Measurements from ENCODE around the gene MKLN1. TPM values are rescaled to one million over a fixed set of nuclear protein-coding genes. Genes with fewer than 3 reads are reported as not detected.

Gene MKLN1
- total RNA-seq, 1 experiment from 2014 or later: 61.1 TPM

DNA sequence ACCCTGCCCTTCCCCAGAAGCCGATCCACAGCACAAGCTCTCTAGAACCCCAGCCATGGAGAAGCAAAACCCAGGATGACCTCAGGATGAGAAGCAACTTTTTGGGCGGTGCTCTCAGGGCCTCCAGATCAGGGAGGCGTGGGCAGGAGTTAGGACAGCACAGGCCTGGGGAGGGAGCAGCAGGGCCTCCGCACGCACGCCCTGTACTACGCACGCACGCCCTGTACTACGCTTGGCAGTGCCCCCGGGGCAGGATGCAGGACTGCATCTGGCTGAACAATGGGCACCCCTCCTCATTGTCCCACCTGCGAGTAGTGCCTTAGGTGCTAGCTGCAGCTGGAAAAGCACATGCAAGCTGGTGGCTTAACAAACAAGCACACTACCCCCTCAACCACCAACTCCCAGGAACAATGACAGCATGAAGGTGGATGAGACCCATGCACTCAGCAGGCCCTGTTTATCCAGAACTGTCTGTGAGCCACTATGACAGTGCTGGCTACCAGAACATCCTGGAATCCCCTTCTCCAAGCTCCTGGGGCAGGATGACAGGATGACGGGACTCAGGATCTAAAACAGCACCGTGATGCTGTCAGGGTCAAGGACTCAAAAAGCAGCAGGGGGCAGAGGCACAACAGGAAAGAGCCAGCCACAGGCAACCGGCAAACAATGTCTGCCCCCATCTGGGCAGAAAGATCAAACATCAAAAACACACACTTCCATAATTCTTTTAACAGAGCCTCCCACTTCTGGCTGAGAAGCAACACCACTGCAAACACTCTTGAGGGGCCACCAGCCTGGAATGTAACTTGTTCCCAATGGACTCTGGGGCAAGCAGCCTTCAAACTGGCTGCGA is 217.0 kb downstream of the MKLN1 start:
- Histone ChIP-seq H3K9me3 (ENCODE audit: insufficient read depth, low read depth) (no peaks in the 10 kb centered on the region), H3K27me3 (ENCODE audit: insufficient read depth, low read depth) (no peaks in the 10 kb centered on the region), H3F3A (ENCODE audit: insufficient read depth, low read depth) (peaks cover 13% of the 10 kb centered on the region; the same call in 1 of the 2 replicates), H4K20me1 (ENCODE audit: insufficient read depth) (peaks cover 7% of the 10 kb centered on the region; the same call in 1 of the 2 replicates), H3K9me2 (ENCODE audit: insufficient read depth) (no peaks in the 10 kb centered on the region), H3K4me3 (no peak overlapping the region), H3K36me3 (ENCODE audit: low read depth) (no peaks in the 10 kb centered on the region; the same call in 1 of the 2 replicates), H3K4me1 (replicated peaks; ENCODE audit: insufficient read depth) (peaks cover 30% of the 10 kb centered on the region), H3K4me2 (no peak overlapping the region), H3K79me2 (ENCODE audit: low read depth) (peaks cover 99% of the 10 kb centered on the region), H3K27ac (no peak overlapping the region), H2AFZ (no peak overlapping the region)
- TF ChIP-seq EZH2 (IDR thresholded peaks at IDR 0.05; ENCODE audit: low read depth) (no peak), CTCF (conservative IDR thresholded peaks at IDR 0.05) (0 out of 2 replicates have a peak, but pooled peaks have one; percentile 32)
- CTCF ChIA-PET: interaction anchor here (1.2 to 1.3 kb wide), 2 partner anchors 22 to 108 kb away, joined by 3 to 4 read pairs; no protein-coding TSS in a partner anchor
- intact Hi-C loops (cut with micrococcal nuclease; ENCODE audit: unreplicated experiment): loop anchor here (1.0 kb wide), 1 partner anchor 110 kb away; no protein-coding TSS in a partner anchor
- no TSS peak for BruUV-seq (replicated peaks)
- DNase-seq: peak in 1 of 2 experiments; percentile 33
- POLR2A ChIA-PET (ENCODE audit: unreplicated experiment): interaction anchor here (0.5 kb wide), 1 partner anchor 14 kb away, joined by 4 read pairs; no protein-coding TSS in a partner anchor

DNA sequence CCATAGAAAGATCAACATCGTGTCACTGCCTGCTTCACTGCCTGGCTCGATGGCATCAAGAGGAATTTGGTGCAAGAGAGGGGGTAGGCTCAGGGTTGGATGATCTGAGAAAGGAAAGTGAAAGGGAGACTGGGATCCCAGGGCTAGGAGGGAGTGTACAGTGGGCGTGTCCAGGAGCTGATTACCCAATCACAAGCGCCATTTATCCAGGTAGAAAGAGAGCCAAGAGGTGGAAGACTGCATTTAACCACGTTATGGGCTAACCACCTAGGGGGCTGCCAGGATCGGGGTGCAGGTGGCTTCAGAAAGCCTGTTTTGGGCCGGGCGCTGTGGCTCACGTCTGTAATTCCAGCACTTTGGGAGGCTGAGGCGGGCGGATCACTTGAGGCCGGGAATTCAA is 218.4 kb downstream of the MKLN1 start:
- no peaks in the 10 kb centered on the region for H3K9me3 ChIP-seq (ENCODE audit: insufficient read depth, low read depth)
- no peaks in the 10 kb centered on the region for H3K9me2 ChIP-seq (ENCODE audit: insufficient read depth)
- no TSS peak for BruUV-seq (replicated peaks)
- no peak overlapping the region for H2AFZ ChIP-seq
- peaks cover 98% of the 10 kb centered on the region for H3K79me2 ChIP-seq (ENCODE audit: low read depth)
- peaks cover 11% of the 10 kb centered on the region for H4K20me1 ChIP-seq (ENCODE audit: insufficient read depth)
- H3K4me3 ChIP-seq: no peak overlapping the region
- TF ChIP-seq EZH2 (IDR thresholded peaks at IDR 0.05; ENCODE audit: low read depth): no peak
- TF ChIP-seq CTCF (conservative IDR thresholded peaks at IDR 0.05): no peak
- no peaks in the 10 kb centered on the region for H3K27me3 ChIP-seq (ENCODE audit: insufficient read depth, low read depth)
- H3K4me2 ChIP-seq: peak overlapping the region; percentile 9; the same call in 1 of the 2 replicates
- no peaks in the 10 kb centered on the region; the same call in 1 of the 2 replicates for H3K36me3 ChIP-seq (ENCODE audit: low read depth)
- POLR2A ChIA-PET (ENCODE audit: unreplicated experiment): interaction anchor here (0.7 kb wide), 1 partner anchor 31 kb away, joined by 4 read pairs; no protein-coding TSS in a partner anchor
- H3F3A ChIP-seq (ENCODE audit: insufficient read depth, low read depth): peaks cover 10% of the 10 kb centered on the region; the same call in 1 of the 2 replicates
- H3K4me1 ChIP-seq (replicated peaks; ENCODE audit: insufficient read depth): peaks cover 15% of the 10 kb centered on the region
- DNase-seq: peak in 1 of 2 experiments; percentile 72
- CTCF ChIA-PET: interaction anchor here (0.5 to 1.7 kb wide), 8 partner anchors 9 to 1483 kb away, joined by 3 to 9 read pairs (median 4); no protein-coding TSS in a partner anchor
- intact Hi-C loops (cut with micrococcal nuclease; ENCODE audit: unreplicated experiment): loop anchor here (1.0 kb wide), 1 partner anchor 38 kb away; no protein-coding TSS in a partner anchor
- H3K27ac ChIP-seq: 0 out of 2 replicates have a peak overlapping the region, but pooled peaks have one; percentile 2

Other genes with a start within 250 kb of the MKLN1 start
- gene PODXL, start 228.8 kb downstream of the MKLN1 start, total RNA-seq (2021): 57.5 and 75.3 TPM in 2 replicates